ENCODE data around the gene FHOD3. TPM values are rescaled to one million over a fixed set of nuclear protein-coding genes. Genes with fewer than 3 reads are reported as not detected.

The FHOD3 gene
- total and polyA plus RNA-seq, 2 of the 4 experiments (the other 2 are of a cell fraction) = 14.6 to 16.0 TPM

GRCh38 chr18:36769172-36769571, 471.7 kb downstream of the FHOD3 start:
- Histone ChIP-seq H2BK20ac (ENCODE audit: low read depth, low read length) (no peak overlapping the region), H3K27ac (ENCODE audit: insufficient read depth, low read length) (no peak overlapping the region), H3K4me2 (ENCODE audit: low read depth, low read length) (no peak overlapping the region), H3K9me1 (ENCODE audit: insufficient read depth, low read length) (peaks cover 17% of the 10 kb centered on the region), H2BK120ac (ENCODE audit: low read depth, low read length) (no peak overlapping the region), H3K9ac (ENCODE audit: low read depth, low read length) (no peak overlapping the region), H4K91ac (ENCODE audit: insufficient read depth, low read depth, low read length) (no peak overlapping the region), H3K14ac (replicated peaks; ENCODE audit: low read depth, low read length) (0 out of 2 replicates have a peak overlapping the region, but pooled peaks have one; percentile 14), H3K4me1 (ENCODE audit: control insufficient read depth, insufficient read depth, low read length) (peaks cover 14% of the 10 kb centered on the region), H2BK5ac (ENCODE audit: low read depth, low read length, poor library complexity, severe bottlenecking) (no peak overlapping the region), H3K4me3 (ENCODE audit: insufficient read depth, low read depth, low read length) (no peak overlapping the region), H4K8ac (ENCODE audit: low read depth in 2 of 2, low read length in 2 of 2) (no peak overlapping the region), H3K4ac (ENCODE audit: low read depth, low read length) (no peak overlapping the region), H3K18ac (ENCODE audit: low read depth, low read length) (no peak overlapping the region), H2AK9ac (replicated peaks; ENCODE audit: low read depth, low read length, poor library complexity) (no peak overlapping the region), H3K79me1 (ENCODE audit: low read depth in 1 of 2, low read length in 2 of 2) (no peaks in the 10 kb centered on the region), H3K56ac (ENCODE audit: extremely low read depth, insufficient read depth, low read length) (no peak overlapping the region), H4K5ac (ENCODE audit: low read depth, low read length) (no peak overlapping the region), H4K20me1 (ENCODE audit: insufficient read depth, low read length) (no peaks in the 10 kb centered on the region), H2BK15ac (ENCODE audit: low read depth, low read length) (no peak overlapping the region), H3K36me3 (ENCODE audit: control insufficient read depth, insufficient read depth, low read length) (0 out of 2 replicates have a peak, but pooled peaks cover 2% of the 10 kb centered on the region), H2AFZ (replicated peaks; ENCODE audit: low read length, poor library complexity) (no peak overlapping the region), H2AK5ac (ENCODE audit: low read depth, low read length) (no peak overlapping the region), H3K23ac (ENCODE audit: low read depth, low read length) (no peak overlapping the region), H3K27me3 (ENCODE audit: control insufficient read depth, insufficient read depth, low read length) (no peaks in the 10 kb centered on the region), H3K9me3 (ENCODE audit: control insufficient read depth, insufficient read depth, low read length) (no peaks in the 10 kb centered on the region)
- intact Hi-C loops (cut with micrococcal nuclease) (no loop called here), dilution Hi-C loops (cut with HindIII; ENCODE audit: low sequenced_read_pairs, unreplicated experiment) (no loop called here), in situ Hi-C loops (cut with MboI; ENCODE audit: low sequenced_read_pairs) (no loop called here)
- ChIA-PET CTCF (no interaction called here), POLR2A (ENCODE audit: unreplicated experiment) (no interaction called here)
- TF ChIP-seq RAD21 (IDR thresholded peaks at IDR 0.05; ENCODE audit: low read length) = no peak
- no peak for TF ChIP-seq FOS (IDR thresholded peaks at IDR 0.05; ENCODE audit: low read depth, low read length)
- TF ChIP-seq RFX5 (IDR thresholded peaks at IDR 0.05; ENCODE audit: low read depth, low read length) = no peak
- no peak for TF ChIP-seq NFE2L2 (IDR thresholded peaks at IDR 0.05; ENCODE audit: low read depth, low read length)
- no peak for TF ChIP-seq POLR2A (IDR thresholded peaks at IDR 0.05; ENCODE audit: low read depth, low read length)
- no peak for TF ChIP-seq BHLHE40 (IDR thresholded peaks at IDR 0.05; ENCODE audit: low read depth, low read length)
- no peak for TF ChIP-seq MAZ (IDR thresholded peaks at IDR 0.05; ENCODE audit: borderline replicate concordance, low read depth, low read length)
- no peak for TF ChIP-seq SMC3 (IDR thresholded peaks at IDR 0.05; ENCODE audit: low read depth, low read length)
- TF ChIP-seq MAFK (IDR thresholded peaks at IDR 0.05; ENCODE audit: low read depth, low read length) = peak; percentile 39; the same call in 1 of the 2 replicates
- no TSS peak for BruUV-seq (replicated peaks)
- DNase-seq = peak; percentile 59
- 100% methylated on average over 1 of the region's 10 CpGs; no CpG with 5 or more reads in 1 of the 2 experiments for WGBS, 2 experiments (ENCODE audit: extremely low coverage in 2 of 2, insufficient read length in 1 of 2)
- ATAC-seq (ENCODE audit: low read depth) = no peak

Data from IMR-90 (cell line).